Measurements from ENCODE around the gene S100A7.
A peak's percentile ranks its signal among the peaks of the same experiment; 100 is the strongest.

S100A7 gene

GRCh38 chr1:153460551-153460950, at the start of gene S100A7:
S100A7 (minus strand) TSS chr1:153460651; CDS start chr1:153459013, 1,638 bp downstream.
- TF ChIP-seq CTCF (conservative IDR thresholded peaks at IDR 0.05; ENCODE audit: low read depth) = no peak
- no peak within 1 kb of the TSS for H3K27ac ChIP-seq
- DNase-seq (ENCODE audit: low spot score) = no peak
- ChIA-PET POLR2A (ENCODE audit: low non-redundant PET) (no interaction called here), CTCF (no interaction called here)

- peak; percentile 63 for TF ChIP-seq CTCF (conservative IDR thresholded peaks at IDR 0.05; ENCODE audit: low read depth)
- POLR2A ChIA-PET (ENCODE audit: low non-redundant PET) = no interaction called here
- no peak overlapping the region; the same call in 1 of the 2 replicates for H3K27ac ChIP-seq
- no peak for DNase-seq (ENCODE audit: low spot score)
- CTCF ChIA-PET = interaction anchor here (0.6 to 2.5 kb wide), 9 partner anchors 15 to 155 kb away, joined by 3 to 28 read pairs (median 3); no protein-coding TSS in a partner anchor
These were observed 49.4 kb upstream of the S100A7 start for GRCh38 chr1:153509729-153510354.

- DNase-seq (ENCODE audit: low spot score) = no peak
- ChIA-PET POLR2A (ENCODE audit: low non-redundant PET) (no interaction called here), CTCF (interaction anchor here (0.6 to 1.0 kb wide), 4 partner anchors 24 to 154 kb away, joined by 3 to 6 read pairs (median 4); no protein-coding TSS in a partner anchor)
- TF ChIP-seq CTCF (conservative IDR thresholded peaks at IDR 0.05; ENCODE audit: low read depth) = no peak
- peak overlapping the region; percentile 87 for H3K27ac ChIP-seq
These were observed 48.6 kb upstream of the S100A7 start for GRCh38 chr1:153509036-153509435.

- ChIA-PET CTCF (interaction anchor here (0.6 kb wide), 1 partner anchor 169 kb away, joined by 3 read pairs; no protein-coding TSS in a partner anchor), POLR2A (ENCODE audit: low non-redundant PET) (no interaction called here)
- DNase-seq (ENCODE audit: low spot score) = no peak
- TF ChIP-seq CTCF (conservative IDR thresholded peaks at IDR 0.05; ENCODE audit: low read depth) = no peak
- peak overlapping the region; percentile 87 for H3K27ac ChIP-seq
These were observed 47.6 kb upstream of the S100A7 start for GRCh38 chr1:153507926-153508583.

GRCh38 chr1:153506831-153507413, 46.5 kb upstream of the S100A7 start:
- peak overlapping the region; percentile 87 for H3K27ac ChIP-seq
- ChIA-PET CTCF (interaction anchor here (0.6 kb wide), 3 partner anchors 64 to 170 kb away, joined by 3 read pairs; no protein-coding TSS in a partner anchor), POLR2A (ENCODE audit: low non-redundant PET) (interaction anchor here (1.1 kb wide), 2 partner anchors 9 to 127 kb away, joined by 3 read pairs; partner anchors contain the start of gene CHTOP)
- DNase-seq (ENCODE audit: low spot score) = peak; percentile 87
- TF ChIP-seq CTCF (conservative IDR thresholded peaks at IDR 0.05; ENCODE audit: low read depth) = no peak

GRCh38 chr1:153506386-153506785, 45.9 kb upstream of the S100A7 start:
- ChIA-PET POLR2A (ENCODE audit: low non-redundant PET) (interaction anchor here (1.1 kb wide), 2 partner anchors 9 to 128 kb away, joined by 3 read pairs; partner anchors contain the start of gene CHTOP), CTCF (interaction anchor here (0.6 kb wide), 2 partner anchors 64 to 154 kb away, joined by 3 read pairs; no protein-coding TSS in a partner anchor)
- H3K27ac ChIP-seq = peak overlapping the region; percentile 87
- no peak for DNase-seq (ENCODE audit: low spot score)
- TF ChIP-seq CTCF (conservative IDR thresholded peaks at IDR 0.05; ENCODE audit: low read depth) = no peak
